Glomerular visceral epithelial cell (primary cell): ENCODE measurements around the gene TNFRSF9.

Experiments
- DNase-seq: peaks from one replicate; pipeline ENCODE4 v3.0.0-alpha.2; 2016; ENCODE audit errors: extremely low spot score

TNFRSF9 gene

GRCh38 chr1:7873801-7874795 is 66.5 kb downstream of the TNFRSF9 start:
- DNase-seq: no peak

- DNase-seq: no peak
Observed at GRCh38 chr1:7871136-7871535, 69.5 kb downstream of the TNFRSF9 start.

- no peak for DNase-seq
Observed at GRCh38 chr1:7869136-7869920, 71.3 kb downstream of the TNFRSF9 start.

- no peak for DNase-seq
Observed at GRCh38 chr1:7868070-7868780, 72.4 kb downstream of the TNFRSF9 start.

- DNase-seq: no peak
Observed at GRCh38 chr1:7865978-7866377, 74.7 kb downstream of the TNFRSF9 start.
